Neuronal stem cell (in vitro differentiated cells): ENCODE data around the gene XKRX.
A peak's percentile ranks its signal among the peaks of the same experiment; 100 is the strongest.

Experiments
- DNase-seq: peaks from one replicate; pipeline ENCODE4 v3.0.0-alpha.2; 2013; ENCODE audit warnings: low spot score
- H2AFZ ChIP-seq: one replicate; pipeline ENCODE4 v1.6.1; 2013; ENCODE audit warnings: mild to moderate bottlenecking, low read length, inconsistent platforms
- H2AK5ac ChIP-seq: 2 replicates; pipeline ENCODE4 v1.6.1; 2013; ENCODE audit warnings: low read depth, mild to moderate bottlenecking, inconsistent platforms, low read length, moderate library complexity, mixed read lengths
- H2BK120ac ChIP-seq: 2 replicates; pipeline ENCODE4 v1.6.1; 2013; ENCODE audit warnings: low read depth, mild to moderate bottlenecking, inconsistent platforms, low read length, moderate library complexity, mixed read lengths
- H2BK12ac ChIP-seq: one replicate; pipeline ENCODE4 v1.6.1; 2013; ENCODE audit warnings: low read length, inconsistent platforms
- H2BK15ac ChIP-seq: 2 replicates; pipeline ENCODE4 v1.6.1; 2013; ENCODE audit warnings: mild to moderate bottlenecking, low read length, inconsistent platforms, mixed read lengths
- H2BK5ac ChIP-seq: one replicate; pipeline ENCODE4 v1.6.1; 2013; ENCODE audit warnings: inconsistent platforms, mild to moderate bottlenecking, low read length, moderate library complexity
- H3K14ac ChIP-seq: one replicate; pipeline ENCODE4 v1.6.1; 2013; ENCODE audit warnings: low read length, inconsistent platforms
- H3K18ac ChIP-seq: 2 replicates; pipeline ENCODE4 v1.6.1; 2013; ENCODE audit warnings: low read length, inconsistent platforms
- H3K23ac ChIP-seq: 2 replicates; pipeline ENCODE4 v1.6.1; 2013; ENCODE audit warnings: low read depth, mild to moderate bottlenecking, mixed read lengths, low read length, inconsistent platforms; ENCODE audit not compliant: poor library complexity
- H3K27ac ChIP-seq: replicated peaks from 3 replicates; pipeline ENCODE4 v1.5.1; 2013; ENCODE audit warnings: low read length, inconsistent platforms
- H3K27me3 ChIP-seq, 3 experiments: 2 replicates each; pipeline ENCODE4 v1.6.1; 2013; ENCODE audit warnings: low read length in 3 of 3, mild to moderate bottlenecking in 2 of 3, inconsistent platforms in 1 of 3, low read depth in 1 of 3, mixed read lengths in 1 of 3, moderate library complexity in 1 of 3; ENCODE audit not compliant: control insufficient read depth in 3 of 3, insufficient read depth in 3 of 3
- H3K36me3 ChIP-seq, 2 donors: replicated peaks in 1 of 2; 2 replicates each; pipeline ENCODE4 v1.6.1; 2013; ENCODE audit warnings: low read length in 2 of 2; ENCODE audit not compliant: control insufficient read depth in 2 of 2, insufficient read depth in 2 of 2
- H3K4ac ChIP-seq: 2 replicates; pipeline ENCODE4 v1.6.1; 2013; ENCODE audit warnings: inconsistent platforms, mild to moderate bottlenecking, low read length, moderate library complexity
- H3K4me1 ChIP-seq, 2 donors: 1 replicate in 1 of 2; 2 replicates in 1 of 2; pipeline ENCODE4 v1.6.1; 2013; ENCODE audit warnings: low read length in 2 of 2, low read depth in 1 of 2; ENCODE audit not compliant: control insufficient read depth in 2 of 2, insufficient read depth in 1 of 2
- H3K4me2 ChIP-seq: one replicate; pipeline ENCODE4 v1.6.1; 2013; ENCODE audit warnings: mild to moderate bottlenecking, low read length, inconsistent platforms; ENCODE audit not compliant: insufficient read depth, poor library complexity, severe bottlenecking
- H3K4me3 ChIP-seq, 2 donors: 2 replicates each; pipeline ENCODE4 v1.5.1; 2013; ENCODE audit warnings: low read length in 2 of 2, mild to moderate bottlenecking in 2 of 2, inconsistent platforms in 1 of 2, moderate library complexity in 1 of 2
- H3K79me1 ChIP-seq: one replicate; pipeline ENCODE4 v1.6.1; 2013; ENCODE audit warnings: low read depth, mild to moderate bottlenecking, inconsistent platforms, low read length, moderate library complexity
- H3K9ac ChIP-seq: one replicate; pipeline ENCODE4 v1.6.1; 2013; ENCODE audit warnings: mild to moderate bottlenecking, low read depth, low read length, inconsistent platforms; ENCODE audit not compliant: poor library complexity
- H3K9me3 ChIP-seq, 2 donors: replicated peaks in 1 of 2; 2 replicates each; pipeline versions ENCODE3 to v1.6.1; 2013; ENCODE audit warnings: low read length in 2 of 2, mild to moderate bottlenecking in 2 of 2, inconsistent platforms in 1 of 2, low read depth in 1 of 2, mixed read lengths in 1 of 2, moderate library complexity in 1 of 2; ENCODE audit not compliant: control insufficient read depth in 2 of 2, insufficient read depth in 1 of 2
- H4K8ac ChIP-seq: one replicate; pipeline ENCODE4 v1.6.1; 2013; ENCODE audit warnings: low read depth, mild to moderate bottlenecking, inconsistent platforms, low read length, moderate library complexity
- H4K91ac ChIP-seq: one replicate; pipeline ENCODE4 v1.6.1; 2013; ENCODE audit warnings: low read length, low read depth, mild to moderate bottlenecking, inconsistent platforms; ENCODE audit not compliant: poor library complexity
- WGBS, 2 donors: extraction: QIAGEN DNeasy Blood & Tissue Kit; methylation state at CpG; one replicate each; pipeline ENCODE4 v1.1.7; 2013; ENCODE audit warnings: missing lambda C conversion rate in 2 of 2, mixed read lengths in 1 of 2; ENCODE audit not compliant: insufficient read length in 2 of 2, insufficient replicate concordance in 1 of 2; ENCODE audit errors: extremely low coverage in 2 of 2; 5-methylcytosine and 5-hydroxymethylcytosine counted together

The XKRX gene

GRCh38 chrX:100905620-100906019, 23.1 kb downstream of the XKRX start:
- no peak for DNase-seq
- no peak overlapping the region for H4K8ac ChIP-seq

GRCh38 chrX:100904433-100904832, 24.3 kb downstream of the XKRX start:
- H3K27me3 ChIP-seq: no peaks in the 10 kb centered on the region
- H2AFZ ChIP-seq: no peak overlapping the region
- no peak for DNase-seq
- no peak overlapping the region for H3K14ac ChIP-seq
- H3K4me1 ChIP-seq: no peaks in the 10 kb centered on the region
- H3K4ac ChIP-seq: no peak overlapping the region
- no peak overlapping the region for H3K23ac ChIP-seq
- no peaks in the 10 kb centered on the region for H3K36me3 ChIP-seq
- no peaks in the 10 kb centered on the region for H3K9me3 ChIP-seq
- no peak overlapping the region for H2BK120ac ChIP-seq
- H2AK5ac ChIP-seq: no peak overlapping the region
- H4K8ac ChIP-seq: no peak overlapping the region
- no peak overlapping the region for H4K91ac ChIP-seq
- H3K4me2 ChIP-seq: no peak overlapping the region
- WGBS, 2 donors: no CpG with 5 or more reads among the region's 2 CpGs
- no peaks in the 10 kb centered on the region for H3K79me1 ChIP-seq
- H2BK15ac ChIP-seq: no peak overlapping the region
- H3K4me3 ChIP-seq: no peak overlapping the region
- H3K27ac ChIP-seq: no peak overlapping the region
- no peak overlapping the region for H3K18ac ChIP-seq
- H2BK5ac ChIP-seq: no peak overlapping the region
- no peak overlapping the region for H2BK12ac ChIP-seq
- H3K9ac ChIP-seq: no peak overlapping the region

More at GRCh38 chrX:100905620-100906019, 23.1 kb downstream of the XKRX start:
- Histone ChIP-seq H3K27me3 (no peaks in the 10 kb centered on the region), H3K4me3 (no peak overlapping the region), H2BK15ac (no peak overlapping the region), H2BK5ac (no peak overlapping the region), H2BK120ac (no peak overlapping the region), H3K79me1 (no peaks in the 10 kb centered on the region), H2AK5ac (no peak overlapping the region), H4K91ac (no peak overlapping the region), H3K23ac (no peak overlapping the region), H3K27ac (no peak overlapping the region), H3K36me3 (no peaks in the 10 kb centered on the region), H3K4ac (no peak overlapping the region), H3K14ac (no peak overlapping the region), H2BK12ac (no peak overlapping the region), H3K4me2 (no peak overlapping the region), H3K9ac (no peak overlapping the region), H3K4me1 (no peaks in the 10 kb centered on the region), H3K9me3 (no peaks in the 10 kb centered on the region), H3K18ac (no peak overlapping the region), H2AFZ (no peak overlapping the region)

GRCh38 chrX:100895365-100896075, 33.2 kb downstream of the XKRX start:
- Histone ChIP-seq H2BK12ac (no peak overlapping the region), H3K36me3 (no peaks in the 10 kb centered on the region), H3K23ac (no peak overlapping the region), H3K4me3 (no peak overlapping the region), H3K4me1 (no peaks in the 10 kb centered on the region), H2AFZ (no peak overlapping the region), H2AK5ac (no peak overlapping the region), H3K9ac (no peak overlapping the region), H3K14ac (no peak overlapping the region), H3K18ac (no peak overlapping the region), H3K27ac (no peak overlapping the region), H2BK120ac (no peak overlapping the region), H3K9me3 (no peaks in the 10 kb centered on the region), H3K4me2 (no peak overlapping the region), H4K91ac (no peak overlapping the region), H2BK5ac (no peak overlapping the region), H3K27me3 (no peaks in the 10 kb centered on the region), H3K79me1 (no peaks in the 10 kb centered on the region), H2BK15ac (no peak overlapping the region), H4K8ac (no peak overlapping the region), H3K4ac (no peak overlapping the region)
- no CpG with 5 or more reads among the region's 5 CpGs for WGBS, 2 donors
- DNase-seq: peak; percentile 4

GRCh38 chrX:100883654-100884053, 45.1 kb downstream of the XKRX start:
- no peak overlapping the region for H2BK120ac ChIP-seq
- H2BK5ac ChIP-seq: no peak overlapping the region
- no peak overlapping the region for H2BK15ac ChIP-seq
- H4K91ac ChIP-seq: no peak overlapping the region
- no peak overlapping the region for H3K4me3 ChIP-seq
- no peaks in the 10 kb centered on the region for H3K79me1 ChIP-seq
- no peak overlapping the region for H3K23ac ChIP-seq
- no peak overlapping the region for H2AK5ac ChIP-seq
- WGBS, 2 donors: no CpG with 5 or more reads among the region's 4 CpGs
- no peaks in the 10 kb centered on the region for H3K4me1 ChIP-seq
- H2BK12ac ChIP-seq: no peak overlapping the region
- no peaks in the 10 kb centered on the region for H3K27me3 ChIP-seq
- H3K36me3 ChIP-seq: no peaks in the 10 kb centered on the region
- H3K4me2 ChIP-seq: no peak overlapping the region
- no peak overlapping the region for H3K18ac ChIP-seq
- H3K14ac ChIP-seq: no peak overlapping the region
- no peak for DNase-seq
- no peak overlapping the region for H3K9ac ChIP-seq
- H3K4ac ChIP-seq: no peak overlapping the region
- H3K27ac ChIP-seq: no peak overlapping the region
- no peak overlapping the region for H4K8ac ChIP-seq
- no peaks in the 10 kb centered on the region for H3K9me3 ChIP-seq
- no peak overlapping the region for H2AFZ ChIP-seq
